ENCODE measurements around the gene SEPTIN1. TPM values are rescaled to one million over a fixed set of nuclear protein-coding genes. Genes with fewer than 3 reads are reported as not detected.

Gene SEPTIN1
- total RNA-seq, 4 donors from 2014 or later: 1.2 to 7.1 (median 2.7) TPM

DNA sequence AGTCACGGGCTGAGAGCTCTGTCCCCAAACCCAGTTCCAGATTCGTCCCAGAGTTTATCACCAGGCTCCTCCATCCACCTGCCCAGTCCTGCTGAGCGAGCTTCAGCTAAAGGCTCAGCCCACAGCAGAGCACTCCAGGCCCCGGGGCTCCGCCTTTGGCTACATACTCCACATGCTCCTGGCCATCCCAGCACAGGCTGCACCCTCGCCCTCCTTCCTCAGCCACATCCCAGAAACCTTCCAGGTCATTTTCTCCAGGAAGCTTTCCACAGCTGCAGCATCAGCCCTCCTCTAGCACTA, 22.5 kb downstream of the SEPTIN1 start:
- intact Hi-C loops (cut with DNase I): no loop called here
- peaks cover 9 to 38% (median 14%) of the 10 kb centered on the region in 3 donors for H3K4me1 ChIP-seq
- H3K9me3 ChIP-seq: no peaks in the 10 kb centered on the region
- TF ChIP-seq POLR2A (IDR thresholded peaks at IDR 0.05): no peak
- TF ChIP-seq, protein P1, sequence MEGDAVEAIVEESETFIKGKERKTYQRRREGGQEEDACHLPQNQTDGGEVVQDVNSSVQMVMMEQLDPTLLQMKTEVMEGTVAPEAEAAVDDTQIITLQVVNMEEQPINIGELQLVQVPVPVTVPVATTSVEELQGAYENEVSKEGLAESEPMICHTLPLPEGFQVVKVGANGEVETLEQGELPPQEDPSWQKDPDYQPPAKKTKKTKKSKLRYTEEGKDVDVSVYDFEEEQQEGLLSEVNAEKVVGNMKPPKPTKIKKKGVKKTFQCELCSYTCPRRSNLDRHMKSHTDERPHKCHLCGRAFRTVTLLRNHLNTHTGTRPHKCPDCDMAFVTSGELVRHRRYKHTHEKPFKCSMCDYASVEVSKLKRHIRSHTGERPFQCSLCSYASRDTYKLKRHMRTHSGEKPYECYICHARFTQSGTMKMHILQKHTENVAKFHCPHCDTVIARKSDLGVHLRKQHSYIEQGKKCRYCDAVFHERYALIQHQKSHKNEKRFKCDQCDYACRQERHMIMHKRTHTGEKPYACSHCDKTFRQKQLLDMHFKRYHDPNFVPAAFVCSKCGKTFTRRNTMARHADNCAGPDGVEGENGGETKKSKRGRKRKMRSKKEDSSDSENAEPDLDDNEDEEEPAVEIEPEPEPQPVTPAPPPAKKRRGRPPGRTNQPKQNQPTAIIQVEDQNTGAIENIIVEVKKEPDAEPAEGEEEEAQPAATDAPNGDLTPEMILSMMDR (IDR thresholded peaks at IDR 0.05): no peak
- H3K36me3 ChIP-seq: peaks cover 22 to 85% (median 28%) of the 10 kb centered on the region in 3 donors
- no peaks in the 10 kb centered on the region for H3K27me3 ChIP-seq
- no peak overlapping the region for H3K27ac ChIP-seq
- no peak for DNase-seq
- no peak overlapping the region for H3K4me3 ChIP-seq
- 71 to 75% methylated on average over 6 of the region's 6 CpGs for WGBS, 2 donors

DNA sequence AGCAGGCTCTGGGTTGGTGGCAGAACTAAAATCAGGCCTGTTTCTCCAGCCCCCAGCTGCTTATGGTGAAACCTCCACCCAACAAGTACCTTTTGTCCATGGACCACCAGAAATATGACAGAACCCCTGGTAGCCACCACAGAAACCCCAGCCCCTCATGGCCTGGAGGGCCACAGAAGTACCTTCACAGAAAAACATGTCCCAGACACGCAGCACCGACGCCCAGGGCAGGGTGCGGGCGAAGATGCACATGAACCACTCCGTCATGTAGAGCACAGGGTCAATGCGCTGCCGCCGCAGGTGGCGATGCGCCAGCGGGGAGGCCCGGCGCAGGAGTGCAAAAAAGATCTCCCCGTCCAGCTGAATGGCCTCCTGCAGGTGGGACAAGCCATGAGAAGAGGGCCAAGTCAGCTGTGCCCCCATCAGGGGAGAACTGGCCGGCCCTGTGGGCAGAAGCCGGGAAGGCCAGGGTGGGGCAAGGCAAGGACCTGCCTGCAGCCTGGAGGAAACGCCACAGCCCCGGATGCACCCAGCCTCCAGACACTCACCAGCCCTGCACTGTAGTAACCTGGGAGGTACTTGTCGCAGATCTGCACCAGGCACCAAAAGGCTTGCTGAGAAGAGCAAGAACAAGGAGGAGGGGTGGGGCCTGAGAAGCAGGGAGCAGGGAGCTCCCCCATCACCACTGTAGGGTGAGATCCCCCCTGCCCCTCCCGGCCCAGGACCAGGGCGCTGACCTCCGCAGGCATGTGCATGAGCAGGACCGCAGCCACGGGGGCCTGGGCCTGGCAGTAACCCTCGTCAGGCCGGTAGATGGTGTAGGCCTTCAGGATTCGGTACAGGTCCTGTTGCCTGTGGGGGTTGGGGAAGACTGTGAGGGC, 23.1 kb downstream of the SEPTIN1 start:
- intact Hi-C loops (cut with DNase I): no loop called here
- DNase-seq: no peak

DNA sequence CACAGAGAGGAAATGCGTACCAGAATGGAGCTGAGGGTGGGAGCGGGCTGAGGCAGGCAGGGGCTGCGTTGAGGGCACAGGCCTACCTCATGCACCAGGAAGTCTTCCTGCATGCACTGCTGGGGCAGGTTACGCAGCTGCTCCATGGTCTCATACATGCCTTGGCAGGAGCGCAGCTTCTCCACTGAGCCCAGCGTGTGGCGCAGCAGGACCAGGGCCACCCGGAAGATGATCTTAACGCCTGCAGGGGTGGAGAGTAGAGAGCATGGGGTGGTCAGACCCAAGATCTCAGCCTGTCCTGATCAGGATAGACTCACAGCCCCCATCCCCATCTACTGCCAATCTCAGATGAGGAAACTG, 23.8 kb downstream of the SEPTIN1 start:
- Histone ChIP-seq H3K36me3 (peaks cover 22 to 76% (median 25%) of the 10 kb centered on the region in 3 donors), H3K4me3 (no peak overlapping the region), H3K27me3 (no peaks in the 10 kb centered on the region), H3K27ac (no peak overlapping the region), H3K9me3 (no peaks in the 10 kb centered on the region), H3K4me1 (peaks cover 17 to 48% (median 21%) of the 10 kb centered on the region in 3 donors)
- DNase-seq: no peak
- intact Hi-C loops (cut with DNase I): no loop called here
- TF ChIP-seq POLR2A (IDR thresholded peaks at IDR 0.05): no peak
- TF ChIP-seq, protein P1 (IDR thresholded peaks at IDR 0.05): no peak
- WGBS, 2 donors: 84 to 95% methylated on average over 6 to 8 of the region's 9 CpGs

More for the DNA sequence above, 23.1 kb downstream of the SEPTIN1 start:
- peaks cover 10 to 41% (median 14%) of the 10 kb centered on the region in 3 donors for H3K4me1 ChIP-seq
- no peak overlapping the region for H3K27ac ChIP-seq
- no peaks in the 10 kb centered on the region for H3K9me3 ChIP-seq
- no peak overlapping the region for H3K4me3 ChIP-seq
- H3K36me3 ChIP-seq: peaks cover 22 to 79% (median 25%) of the 10 kb centered on the region in 3 donors
- TF ChIP-seq POLR2A (IDR thresholded peaks at IDR 0.05): no peak
- TF ChIP-seq, protein P1 (IDR thresholded peaks at IDR 0.05): no peak
- WGBS, 2 donors: 78 to 83% methylated on average over 12 to 20 of the region's 28 CpGs
- H3K27me3 ChIP-seq: no peaks in the 10 kb centered on the region

DNA sequence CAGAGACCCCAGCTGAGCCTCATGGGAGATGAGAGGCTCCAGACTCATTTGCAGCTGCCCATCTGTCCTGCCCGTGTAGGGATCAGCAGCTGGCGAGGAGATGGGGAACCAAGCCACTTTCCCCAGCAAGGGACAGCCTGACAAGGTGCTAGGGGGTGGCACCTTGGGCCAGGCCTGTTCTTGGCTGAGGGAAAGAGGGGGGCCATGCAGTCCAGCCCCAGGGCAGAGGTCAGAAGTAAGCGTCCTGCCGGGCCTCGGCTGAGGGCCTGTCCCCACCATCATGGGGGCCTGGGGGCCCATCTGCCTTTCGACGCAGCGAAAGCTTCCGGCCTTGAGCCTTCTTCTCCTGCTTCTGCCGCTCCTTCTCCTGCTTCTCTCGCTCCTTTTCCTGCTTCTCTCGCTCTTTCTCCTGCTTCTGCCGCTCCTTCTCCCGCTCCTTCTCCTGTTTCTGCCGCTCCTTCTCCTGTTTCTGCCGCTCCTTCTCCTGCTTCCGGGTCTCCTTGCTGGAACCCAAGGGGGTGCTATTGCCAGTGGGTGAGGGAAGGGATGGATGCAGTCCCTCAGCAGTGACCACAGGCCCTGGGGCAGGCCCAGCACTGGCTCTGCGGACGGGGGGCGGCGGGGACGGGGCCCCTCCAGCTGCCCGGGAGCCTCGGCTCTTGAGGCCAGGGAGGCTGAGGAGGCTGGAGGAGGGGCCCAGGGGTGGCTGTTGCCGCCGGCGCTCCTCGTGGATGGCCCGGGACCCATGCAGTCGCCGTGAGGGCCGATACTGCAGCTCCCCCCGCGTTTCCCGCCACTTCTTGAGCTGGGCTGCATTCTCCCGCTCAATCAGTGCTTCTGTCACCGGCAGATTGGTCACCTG, 24.4 kb downstream of the SEPTIN1 start:
- Histone ChIP-seq H3K27ac (no peak overlapping the region), H3K27me3 (no peaks in the 10 kb centered on the region), H3K4me1 (peaks cover 23 to 54% (median 25%) of the 10 kb centered on the region in 3 donors), H3K36me3 (peaks cover 22 to 76% (median 25%) of the 10 kb centered on the region in 3 donors), H3K9me3 (no peaks in the 10 kb centered on the region), H3K4me3 (no peak overlapping the region)
- TF ChIP-seq, protein P1 (IDR thresholded peaks at IDR 0.05): no peak
- TF ChIP-seq POLR2A (IDR thresholded peaks at IDR 0.05): no peak
- DNase-seq: no peak
- intact Hi-C loops (cut with DNase I): no loop called here
- WGBS, 2 donors: 80 to 86% methylated on average over 16 to 19 of the region's 37 CpGs

All from esophagus squamous epithelium (tissue), 5 donors.